ENCODE data around the gene SCOC.

Gene SCOC

DNA sequence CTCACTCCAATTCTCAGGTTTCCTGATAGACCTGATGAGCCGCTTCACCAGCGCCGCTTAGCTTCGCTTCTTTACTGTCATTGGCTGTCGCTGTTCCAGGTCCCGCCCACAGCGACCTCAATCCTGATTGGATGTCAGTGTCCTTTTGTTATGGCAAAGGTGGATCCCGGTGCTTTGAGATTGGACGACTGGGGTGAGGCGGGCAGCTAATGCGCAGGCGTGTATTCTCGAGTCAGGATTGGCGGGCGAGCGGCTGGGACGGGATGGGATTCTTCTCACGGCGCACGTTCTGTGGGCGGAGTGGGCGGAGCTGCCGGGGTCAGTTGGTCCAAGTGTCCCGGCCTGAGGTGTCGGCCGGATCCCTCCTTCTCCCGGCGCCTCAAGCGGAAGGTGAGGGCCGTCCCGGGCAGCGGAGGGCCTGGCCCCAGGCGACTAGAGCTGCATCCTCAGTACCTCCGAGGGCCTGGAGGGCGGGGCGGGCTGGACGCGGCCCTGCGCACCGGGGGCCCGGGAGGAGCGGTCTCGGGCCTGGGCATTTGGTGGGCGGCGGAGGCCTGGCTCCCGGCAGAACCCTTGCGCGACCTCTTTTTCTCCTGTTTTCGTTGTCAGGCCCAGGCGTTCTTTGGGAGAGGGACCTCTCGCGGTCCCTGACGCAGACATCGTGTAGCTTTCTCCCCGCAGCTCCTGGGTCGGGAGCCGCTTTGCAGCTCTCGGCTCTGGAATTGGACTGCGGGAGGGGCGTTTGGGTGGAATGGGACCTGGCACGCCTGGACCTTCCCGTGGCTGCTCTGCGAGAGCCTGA lies at the start of gene SCOC:
Gene SCOC, plus strand, starts transcription at position 319 of the 802 bp plus-strand sequence. CDS start 5,525 bp downstream, outside the sequence.
- DNase-seq (ENCODE audit: low read depth in 3 of 3): peak; percentile 91 to 94 (median 93)

DNA sequence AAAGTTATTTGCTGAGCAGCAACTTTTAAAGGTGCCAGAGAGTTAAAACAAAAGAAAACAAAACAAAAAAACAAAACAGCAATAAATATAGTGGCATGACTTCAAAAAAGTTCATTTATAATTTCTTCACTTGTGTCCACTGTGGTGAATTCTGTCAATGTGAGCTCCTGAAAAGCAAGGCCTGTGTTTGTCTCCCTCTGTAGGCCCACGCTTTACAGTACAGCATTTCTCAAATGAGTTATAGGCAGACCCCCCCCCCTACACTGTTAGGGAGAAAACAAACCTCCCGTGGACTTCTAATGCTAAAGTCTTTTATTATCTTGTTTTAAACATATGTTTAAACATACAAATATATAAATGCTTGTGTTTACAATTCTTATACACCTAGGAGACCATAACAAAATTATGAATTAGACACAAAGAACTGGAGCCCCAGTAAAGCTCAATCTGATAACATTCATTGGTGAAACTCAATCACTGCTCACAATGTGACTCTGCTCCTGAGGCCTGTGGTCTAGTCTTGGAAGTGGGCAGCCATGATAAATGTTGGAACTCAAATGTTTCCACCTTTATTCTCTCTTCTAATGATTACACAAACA lies 47.0 kb upstream of the SCOC start:
- no peak for DNase-seq (ENCODE audit: low read depth in 3 of 3)

DNA sequence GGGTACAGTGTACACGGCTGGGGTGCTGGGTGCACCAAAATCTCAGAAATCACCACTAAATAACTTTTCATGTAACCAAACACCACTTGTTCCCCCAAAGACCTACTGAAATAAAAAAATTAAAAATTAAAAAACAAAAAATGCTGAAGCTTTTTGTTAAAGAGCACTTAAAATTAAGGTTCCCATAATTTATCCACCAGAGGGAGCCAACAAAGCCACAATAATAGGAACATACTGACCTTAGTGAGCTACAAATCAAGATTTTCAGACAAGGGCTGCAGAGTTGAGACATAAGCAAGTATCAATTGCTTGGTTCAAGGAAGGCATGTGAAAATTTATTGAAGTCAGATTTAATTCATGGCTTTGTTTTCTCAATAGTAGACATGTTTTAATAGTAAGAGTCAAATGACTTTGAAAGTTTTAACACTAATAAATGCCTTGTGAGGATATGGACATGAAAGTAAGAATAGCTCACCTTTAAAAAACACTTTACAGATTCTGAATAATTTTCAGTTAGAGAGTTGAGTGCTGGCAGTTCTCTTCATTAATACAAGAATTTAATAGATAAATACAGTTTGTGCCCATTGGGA lies 43.0 kb upstream of the SCOC start:
- no peak for DNase-seq (ENCODE audit: low read depth in 3 of 3)

DNA sequence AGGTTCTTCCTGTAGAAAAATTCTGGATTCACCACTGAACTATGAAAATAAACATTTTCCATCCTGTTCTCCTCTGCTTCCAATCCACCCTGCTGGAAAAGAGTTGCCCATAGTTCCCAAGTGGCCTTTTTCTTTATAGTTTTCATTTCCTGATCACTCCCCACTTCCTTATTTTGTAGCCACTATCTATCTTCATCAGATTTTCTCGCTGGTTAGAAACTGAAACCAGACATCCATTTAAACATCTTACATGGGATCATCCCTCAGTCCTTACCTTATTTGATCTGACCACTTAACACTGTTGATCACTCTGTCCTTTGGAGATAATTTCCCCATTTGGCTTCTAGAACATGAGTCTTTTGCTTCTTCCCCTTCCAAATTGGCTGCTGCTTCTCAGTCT lies 42.2 kb upstream of the SCOC start:
- no peak for DNase-seq (ENCODE audit: low read depth in 3 of 3)

DNA sequence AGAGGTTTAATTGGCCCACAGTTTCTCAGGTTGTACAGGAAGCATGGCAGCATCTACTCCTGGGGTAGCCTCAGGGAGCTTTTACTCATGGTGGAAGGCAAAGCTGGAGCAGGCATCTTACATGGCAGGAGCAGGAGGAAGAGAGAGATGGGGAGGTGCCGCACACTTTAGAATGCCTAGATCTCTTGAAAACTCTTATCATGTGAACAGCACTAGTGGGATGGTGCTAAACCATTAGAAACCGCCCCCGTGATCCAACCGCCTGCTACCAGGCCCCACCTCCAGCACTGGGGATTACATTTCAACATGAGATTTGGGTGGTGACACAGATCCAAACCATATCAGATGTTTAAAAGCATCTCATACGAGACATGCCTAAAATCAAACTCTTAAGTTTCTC lies 41.6 kb upstream of the SCOC start:
- DNase-seq (ENCODE audit: low read depth in 3 of 3): no peak

DNA sequence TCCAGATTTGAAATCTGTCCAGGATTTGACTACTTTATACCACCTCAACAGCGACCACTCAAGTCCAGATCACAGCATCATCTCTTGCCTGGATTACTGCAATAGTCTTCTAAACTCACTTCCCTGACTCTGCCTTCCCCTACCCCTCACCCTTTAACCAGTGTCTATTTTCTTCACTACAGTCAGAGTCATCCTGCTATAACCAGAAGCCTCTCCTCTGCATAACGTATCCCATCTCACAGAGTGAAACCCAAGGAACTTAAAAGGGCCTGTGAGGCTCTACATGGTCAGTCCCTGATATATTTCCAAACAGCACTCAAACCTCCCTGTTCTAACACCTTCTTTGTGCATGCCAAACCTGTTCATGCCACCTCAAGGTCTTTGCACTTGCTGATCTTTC lies 40.7 kb upstream of the SCOC start:
- no peak for DNase-seq (ENCODE audit: low read depth in 3 of 3)

DNA sequence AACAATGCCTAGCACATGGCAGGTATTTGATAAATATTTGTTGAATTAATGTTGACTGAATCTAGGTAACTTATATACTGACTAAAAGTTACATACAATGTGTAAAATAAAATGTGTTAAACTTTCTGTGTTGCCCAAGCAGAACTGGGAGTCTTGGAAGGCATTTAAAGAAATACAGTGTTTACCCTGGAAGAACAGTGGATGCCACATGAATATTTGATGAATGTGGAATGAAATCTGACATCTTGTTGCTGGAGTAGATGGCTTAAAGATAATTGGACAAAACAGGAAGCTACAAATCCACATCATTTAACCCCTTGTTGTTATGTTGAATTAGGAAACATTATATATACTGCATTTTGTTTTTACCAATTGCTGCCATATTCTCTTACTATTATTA lies 39.9 kb upstream of the SCOC start:
- no peak for DNase-seq (ENCODE audit: low read depth in 3 of 3)

DNA sequence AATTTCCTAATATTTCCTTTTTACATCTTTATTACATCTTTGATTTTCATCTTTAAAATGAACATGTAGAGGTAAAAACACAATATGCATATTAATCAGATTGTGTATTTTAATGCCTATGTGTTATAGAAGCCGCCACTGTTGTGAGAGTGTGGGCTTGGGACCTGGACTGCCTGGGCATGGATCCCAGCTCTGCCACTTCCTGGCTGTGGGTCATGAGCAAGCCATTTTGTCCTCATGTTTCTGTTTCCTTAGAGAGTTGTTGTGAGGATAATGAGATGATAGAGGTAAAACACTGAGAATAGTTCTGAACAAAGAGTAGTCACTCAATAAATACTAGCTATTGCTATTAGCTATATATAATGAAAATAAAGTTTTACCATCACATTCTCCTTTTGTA lies 38.4 kb upstream of the SCOC start:
- DNase-seq (ENCODE audit: low read depth in 3 of 3): no peak

DNA sequence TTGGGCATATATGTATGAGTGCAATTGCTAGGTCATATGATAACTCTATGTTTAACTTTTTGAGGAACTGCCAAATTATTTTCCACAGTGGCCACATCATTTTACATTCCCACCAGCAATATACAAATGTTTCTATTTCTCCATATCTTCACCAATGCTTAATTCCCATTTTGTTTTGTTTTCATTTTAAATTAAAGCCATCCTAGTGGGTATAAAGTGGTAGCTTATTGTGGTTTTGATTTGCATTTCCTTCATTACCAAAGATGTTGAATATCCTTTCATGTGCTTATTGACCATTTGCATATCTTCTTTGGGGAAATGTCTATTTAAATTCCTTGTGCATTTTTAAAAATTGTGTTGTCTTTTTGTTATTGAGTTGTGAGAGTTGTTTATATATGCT lies 36.7 kb upstream of the SCOC start:
- no peak for DNase-seq (ENCODE audit: low read depth in 3 of 3)

DNA sequence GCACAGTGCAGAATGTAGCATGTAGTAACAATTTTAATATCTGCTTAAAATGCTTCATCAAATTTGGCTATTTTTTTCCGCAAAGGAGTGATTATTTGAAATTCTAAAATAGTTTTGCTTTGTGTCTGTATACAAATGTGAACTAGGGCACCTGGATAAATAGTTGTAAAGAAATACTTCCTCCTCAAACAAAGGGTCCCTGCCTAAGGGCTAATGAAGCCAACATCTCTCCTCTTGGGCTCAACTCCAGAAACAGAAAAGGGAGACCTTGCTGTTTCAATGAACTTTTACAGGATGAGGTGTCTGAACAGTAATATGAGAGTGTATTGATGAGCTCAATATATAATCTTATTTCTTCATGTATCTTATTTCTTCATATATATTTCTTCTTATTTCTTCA lies 30.8 kb upstream of the SCOC start:
- no peak for DNase-seq (ENCODE audit: low read depth in 3 of 3)

DNA sequence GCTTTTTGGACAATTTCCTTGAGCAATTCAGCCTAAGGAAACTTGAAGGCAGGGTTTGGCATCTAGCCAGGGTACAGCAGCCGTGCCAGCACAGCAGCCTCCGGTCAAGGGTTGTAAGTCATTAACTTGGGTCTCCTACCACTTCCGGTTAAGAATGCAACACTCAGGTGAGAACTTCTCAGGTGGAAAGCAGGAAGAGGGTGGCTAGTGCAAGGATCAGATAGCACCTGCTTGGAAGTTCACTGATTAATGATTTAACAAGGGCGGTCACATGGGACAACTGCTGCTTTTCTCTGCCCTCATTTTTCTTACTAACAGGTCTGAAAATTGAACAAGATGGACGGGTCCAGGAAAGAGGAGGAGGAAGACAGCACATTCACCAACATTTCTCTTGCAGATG lies 30.1 kb upstream of the SCOC start:
- no peak for DNase-seq (ENCODE audit: low read depth in 3 of 3)

DNA sequence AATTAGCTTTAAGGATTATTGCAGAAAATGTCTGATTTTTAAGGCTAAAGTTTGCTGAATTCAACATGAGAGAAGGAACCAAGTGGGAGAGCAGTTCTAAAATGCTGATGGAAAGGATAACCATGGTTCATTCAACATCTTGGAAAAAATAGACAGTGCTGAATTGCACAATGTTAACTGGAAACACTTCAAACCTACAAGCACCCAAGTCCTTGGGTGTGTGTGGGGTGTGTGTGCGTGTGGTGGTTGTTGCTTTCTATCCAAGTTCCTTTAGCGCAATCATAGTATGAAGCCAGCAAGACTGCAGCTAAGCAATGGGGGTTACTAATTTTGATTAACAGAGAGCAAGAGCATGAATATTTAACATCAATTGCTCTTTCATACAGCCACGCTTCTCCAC lies 29.3 kb upstream of the SCOC start:
- DNase-seq (ENCODE audit: low read depth in 3 of 3): no peak

DNA sequence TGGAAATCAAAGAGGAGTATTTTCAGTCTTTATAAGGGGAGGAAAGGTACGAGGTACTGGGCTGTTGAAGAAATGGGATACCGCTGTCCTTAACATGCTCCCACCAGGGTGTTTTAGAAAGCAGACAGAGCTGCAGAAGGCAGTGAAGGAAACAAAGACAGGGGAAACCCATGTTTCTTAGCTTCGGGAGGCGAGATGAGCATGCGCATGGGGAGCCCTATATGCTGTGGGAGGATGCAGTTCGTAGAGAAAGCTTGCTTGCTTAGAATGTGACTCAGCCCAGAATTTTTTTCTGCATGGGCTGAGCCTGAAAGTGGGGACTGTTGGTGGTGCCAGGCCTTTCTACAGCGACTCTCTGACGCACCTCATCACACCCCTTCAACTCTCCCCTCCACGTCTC lies 28.8 kb upstream of the SCOC start:
- no peak for DNase-seq (ENCODE audit: low read depth in 3 of 3)

DNA sequence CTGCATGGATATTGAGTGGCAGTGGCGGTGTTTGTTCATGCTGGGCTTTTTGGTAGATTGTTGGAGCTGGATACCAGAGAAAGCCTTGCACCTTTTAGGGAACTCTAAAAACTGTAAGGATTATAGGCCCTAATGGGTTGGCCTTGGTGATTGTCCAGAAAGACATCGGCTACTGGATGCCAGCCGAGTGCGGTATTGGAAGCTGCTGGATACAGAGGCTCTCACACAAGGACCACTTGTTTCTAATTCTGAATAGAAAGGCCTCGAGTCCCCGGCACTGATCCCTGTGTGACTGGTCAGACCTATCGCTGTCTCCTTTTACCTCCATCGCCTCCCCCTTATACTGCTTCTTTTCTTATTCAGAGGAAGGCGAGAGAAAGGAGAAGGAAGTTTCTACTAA lies 27.3 kb upstream of the SCOC start:
- DNase-seq (ENCODE audit: low read depth in 3 of 3): no peak

DNA sequence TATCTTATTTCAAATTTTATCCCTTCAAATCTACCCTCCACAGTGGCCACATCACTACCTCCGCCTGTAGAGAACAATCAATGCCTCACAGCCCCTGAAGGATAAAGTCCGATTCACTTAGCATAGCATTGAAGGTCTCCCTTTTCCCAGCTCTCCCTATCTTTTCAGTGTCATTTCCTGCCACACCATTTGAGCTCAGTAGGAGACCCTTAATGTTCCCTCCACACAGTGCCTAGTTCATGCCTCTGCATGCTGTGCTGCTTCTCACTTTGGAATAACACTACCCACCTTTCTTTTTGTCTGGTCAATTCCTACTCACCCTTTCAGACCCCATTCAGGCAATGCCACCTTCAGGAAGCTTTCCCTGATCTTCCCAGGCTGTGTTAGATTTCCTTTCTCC lies 23.6 kb upstream of the SCOC start:
- DNase-seq (ENCODE audit: low read depth in 3 of 3): no peak

DNA sequence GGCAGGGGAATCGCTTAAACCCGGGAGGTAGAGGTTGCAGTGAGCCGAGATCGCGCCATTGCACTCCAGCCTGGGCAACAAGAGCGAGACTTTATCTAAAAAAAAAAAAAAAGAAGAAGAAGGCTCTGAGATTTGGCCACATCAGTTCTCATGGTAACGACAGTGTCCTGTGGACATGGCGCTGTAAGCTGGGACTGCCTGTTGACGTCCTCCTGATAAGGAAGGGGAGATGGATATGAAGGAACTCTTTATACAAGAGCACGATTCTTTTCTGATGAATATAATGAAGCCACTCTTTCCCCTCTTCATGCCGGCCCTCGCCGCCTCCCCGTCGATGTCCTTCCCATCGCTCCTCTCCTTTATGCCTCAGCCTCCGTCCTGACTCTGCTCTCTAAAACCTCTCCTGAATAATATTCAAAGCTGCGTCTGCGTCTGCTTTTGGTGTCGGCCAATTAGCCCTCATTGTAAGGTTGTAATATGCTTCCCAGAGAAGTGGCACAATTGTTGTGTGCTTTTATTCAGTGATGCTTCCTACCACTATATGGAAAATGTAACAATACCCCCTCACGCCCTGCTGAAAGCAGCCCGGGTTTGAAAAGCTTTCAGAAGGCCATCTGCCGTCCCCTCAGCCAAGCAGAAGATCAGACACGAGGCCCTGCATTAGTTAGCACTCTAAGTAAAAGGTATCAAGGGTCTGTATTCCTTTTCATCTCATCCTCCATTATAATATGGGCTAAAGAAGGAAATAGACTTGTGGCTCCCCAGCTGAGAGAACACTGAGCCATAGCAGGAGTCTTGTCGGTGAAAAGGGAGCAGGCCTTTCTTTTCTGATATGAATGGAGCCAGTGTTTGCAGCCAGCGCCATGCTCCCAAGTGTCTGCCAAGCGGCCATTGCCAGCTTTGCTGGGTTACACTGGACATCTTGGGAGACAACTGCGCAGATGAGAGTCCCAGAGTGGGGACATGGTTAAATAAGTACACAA lies 22.1 kb upstream of the SCOC start:
- DNase-seq (ENCODE audit: low read depth in 3 of 3): no peak

DNA sequence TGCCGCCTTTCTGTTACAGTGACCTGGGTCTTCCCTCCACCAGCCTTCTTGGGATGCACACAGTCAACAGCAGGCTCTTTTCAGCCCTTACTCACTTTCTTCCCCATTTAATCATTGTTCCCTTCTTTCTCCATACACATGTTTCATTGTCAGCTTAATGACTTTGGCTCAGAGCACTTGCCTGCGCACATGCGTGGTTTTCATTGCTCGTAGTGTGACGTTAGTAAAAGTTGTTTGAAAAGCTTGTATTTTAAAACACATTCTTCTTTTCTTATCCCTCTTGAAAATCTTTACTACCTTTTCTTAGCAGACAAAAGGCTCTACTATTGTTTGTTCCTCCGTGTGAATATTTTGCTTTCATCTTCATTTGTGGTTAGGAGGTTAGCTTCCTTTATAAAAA lies 19.7 kb upstream of the SCOC start:
- DNase-seq (ENCODE audit: low read depth in 3 of 3): no peak

DNA sequence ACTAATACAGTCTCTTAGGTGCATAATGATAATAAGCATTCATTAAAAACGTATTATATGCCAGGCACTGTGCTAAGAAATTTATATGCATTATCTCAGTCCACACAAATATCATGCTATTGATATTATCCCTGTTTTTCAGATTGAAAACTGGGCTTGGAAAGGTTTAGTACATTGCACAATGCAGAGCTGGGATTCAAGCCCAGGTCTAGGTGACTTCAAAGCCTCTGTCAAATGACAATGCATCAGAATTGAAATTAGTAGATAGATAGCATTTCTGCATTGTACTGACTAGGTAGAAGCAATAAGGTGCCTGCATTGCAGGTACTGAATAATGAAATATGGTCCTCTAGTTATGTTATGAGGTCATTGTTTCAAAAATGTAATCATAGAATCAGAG lies 18.2 kb upstream of the SCOC start:
- no peak for DNase-seq (ENCODE audit: low read depth in 3 of 3)

DNA sequence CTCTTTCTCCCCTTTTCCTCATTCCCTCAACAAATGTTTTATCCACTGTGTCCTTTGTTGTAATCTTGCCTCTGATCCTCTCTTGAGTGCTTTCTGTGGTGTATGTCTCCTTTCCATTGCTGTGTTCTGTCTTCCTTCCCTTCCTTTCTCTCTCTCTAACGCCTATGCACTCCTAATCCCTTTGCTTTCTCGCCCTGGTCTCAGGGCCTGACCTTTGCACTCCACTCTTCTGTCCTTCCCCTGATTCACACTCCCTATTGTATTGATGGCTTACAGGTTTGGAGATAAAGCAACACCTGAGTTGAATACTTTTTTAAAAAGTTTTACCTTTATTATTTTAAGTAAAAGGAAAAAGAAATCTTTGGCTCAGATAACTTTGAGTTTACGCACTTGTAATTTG lies 15.6 kb upstream of the SCOC start:
- no peak for DNase-seq (ENCODE audit: low read depth in 3 of 3)

DNA sequence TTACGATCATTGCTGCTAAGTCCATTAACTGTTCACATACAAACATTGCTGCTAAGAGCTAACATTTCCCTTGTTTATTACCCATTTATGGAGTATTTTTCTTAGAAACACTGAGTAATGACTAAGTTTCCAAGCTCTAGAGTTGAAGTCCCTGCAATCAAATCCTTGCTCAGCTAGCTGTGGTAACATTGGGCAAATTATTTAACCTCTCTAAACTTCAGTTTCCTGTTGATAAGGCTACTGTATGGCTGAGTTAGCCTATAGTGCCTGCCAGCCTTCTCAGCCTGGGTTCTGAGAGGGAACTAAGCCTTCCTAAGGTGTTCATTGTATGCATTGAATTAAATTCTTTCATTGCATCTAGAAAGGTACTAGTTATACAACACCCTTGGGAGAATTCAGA lies 15.2 kb upstream of the SCOC start:
- no peak for DNase-seq (ENCODE audit: low read depth in 3 of 3)

DNA sequence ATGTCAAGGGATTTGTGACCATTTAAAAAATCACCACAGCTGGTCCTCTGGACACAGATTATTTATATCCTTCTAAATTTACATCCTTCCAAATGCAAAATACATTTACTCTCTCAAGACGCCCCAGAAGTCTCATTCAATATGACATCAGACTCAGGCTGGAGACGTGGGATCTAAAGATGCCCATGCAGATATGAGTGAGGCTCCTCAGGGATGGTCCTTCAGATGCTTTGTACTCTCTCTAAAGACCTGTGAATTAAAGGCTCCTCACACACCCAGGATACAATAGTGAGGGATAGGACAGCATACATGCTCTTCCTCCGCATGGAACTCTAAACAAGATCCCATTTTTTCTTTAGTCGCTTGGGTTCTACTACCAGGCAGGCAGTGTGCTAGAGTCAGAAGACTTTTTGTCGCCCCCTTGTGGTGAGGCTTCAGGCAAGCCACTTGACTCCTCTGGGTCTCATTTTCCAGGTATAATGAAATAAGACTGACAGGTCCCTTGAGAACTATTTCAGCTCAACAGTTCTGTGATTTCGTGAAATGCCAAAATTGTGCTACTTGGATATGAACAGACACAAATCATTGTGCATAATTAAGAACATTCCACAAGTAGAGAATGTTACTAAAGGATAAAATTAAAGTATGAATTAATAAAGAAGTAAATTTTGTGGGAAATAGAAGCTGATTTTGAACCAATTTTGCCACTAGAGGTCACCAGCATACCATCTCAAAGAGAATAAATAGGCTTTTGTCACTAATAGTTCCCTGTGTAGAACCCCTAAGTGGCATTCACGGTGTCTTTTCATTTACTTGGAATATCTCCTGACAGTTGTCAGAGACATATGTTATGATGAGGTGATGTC lies 13.7 kb upstream of the SCOC start:
- DNase-seq (ENCODE audit: low read depth in 3 of 3): peak; percentile 45 to 70 (median 50)
